Coronary artery (tissue), 2 donors: ENCODE results near the gene CSNK1A1.

Source experiments
- DNase-seq: peaks from one replicate; pipeline ENCODE4 v3.0.0-alpha.2; 2017; ENCODE audit warnings: low spot score
- H3K27ac ChIP-seq, 2 donors: fragments of 200-600 bp; sonication (generic); one replicate each; pipeline ENCODE4 v1.5.1; 2016 to 2019
- H3K4me3 ChIP-seq: fragments of 200-600 bp; sonication (generic); 2 replicates; pipeline ENCODE4 v1.5.1; 2016; ENCODE audit warnings: mild to moderate bottlenecking, moderate library complexity
- CTCF ChIP-seq: fragments of 200-600 bp; sonication (generic); IDR thresholded peaks from one replicate; pipeline ENCODE4 v1.5.1; 2019; ENCODE audit warnings: antibody characterized with exemption

CSNK1A1 gene

DNA sequence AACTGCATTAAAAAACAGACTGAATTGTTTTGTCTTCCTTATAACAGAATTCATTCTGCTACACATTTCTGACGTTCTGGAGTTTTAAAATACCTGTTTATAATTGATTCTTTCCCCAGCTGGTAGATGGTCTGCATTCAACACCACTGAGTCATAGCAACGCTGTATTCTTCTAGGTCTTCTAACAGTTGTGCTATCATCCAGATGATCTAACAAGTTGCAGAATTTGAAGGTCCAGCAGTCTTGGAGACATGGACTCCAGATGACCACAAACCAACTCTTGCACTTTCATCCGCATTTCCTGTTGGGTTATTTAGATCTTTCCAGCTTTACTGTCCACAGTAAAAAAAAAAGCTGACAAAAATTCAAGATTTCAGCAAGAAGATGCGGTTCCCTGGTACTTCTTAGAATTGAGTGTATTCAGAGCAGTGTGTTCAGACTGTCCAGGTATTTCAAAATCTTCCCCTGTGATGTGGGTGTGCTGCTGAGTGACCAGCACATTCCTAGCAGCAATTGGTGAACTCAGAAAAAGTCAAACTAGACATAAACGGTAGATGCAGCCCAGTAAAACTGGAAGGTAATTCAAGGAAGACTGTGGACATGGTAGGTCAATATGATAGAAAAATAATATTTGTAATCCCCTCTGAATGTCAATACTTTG, 50.2 kb downstream of the CSNK1A1 start:
- DNase-seq = no peak
- Histone ChIP-seq H3K4me3 (no peak overlapping the region), H3K27ac (no peak overlapping the region)
- TF ChIP-seq CTCF = no peak

- DNase-seq = no peak
- no peak overlapping the region for H3K4me3 ChIP-seq
- H3K27ac ChIP-seq = peak overlapping the region in 1 of 2 donors; percentile 23
- TF ChIP-seq CTCF = no peak
These were observed 52.4 kb downstream of the CSNK1A1 start for GRCh38 chr5:149498724-149499336.

GRCh38 chr5:149497357-149497756, 53.9 kb downstream of the CSNK1A1 start:
- Histone ChIP-seq H3K27ac (peak overlapping the region; percentile 61 to 81), H3K4me3 (no peak overlapping the region)
- TF ChIP-seq CTCF = no peak
- no peak for DNase-seq

DNA sequence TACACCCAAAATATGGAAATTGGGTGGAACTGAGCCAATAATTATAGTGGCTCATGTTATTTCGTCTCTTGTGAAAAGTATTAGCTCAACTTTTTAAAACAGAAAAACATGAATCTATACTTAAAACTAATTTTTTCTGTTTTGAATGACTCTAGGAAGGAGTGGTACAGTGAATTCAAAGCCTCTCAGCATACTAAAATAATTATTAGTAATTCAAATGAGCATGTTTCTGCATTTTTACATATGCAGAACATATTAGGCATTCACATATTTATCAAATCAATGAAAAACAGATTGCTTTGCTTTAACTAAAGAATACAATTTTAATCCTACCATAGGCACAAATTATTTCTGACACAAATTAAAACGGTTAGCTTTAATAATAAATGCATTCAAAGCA, 54.3 kb downstream of the CSNK1A1 start:
- Histone ChIP-seq H3K4me3 (no peak overlapping the region), H3K27ac (peak overlapping the region; percentile 61 to 81)
- DNase-seq = no peak
- TF ChIP-seq CTCF = no peak

DNA sequence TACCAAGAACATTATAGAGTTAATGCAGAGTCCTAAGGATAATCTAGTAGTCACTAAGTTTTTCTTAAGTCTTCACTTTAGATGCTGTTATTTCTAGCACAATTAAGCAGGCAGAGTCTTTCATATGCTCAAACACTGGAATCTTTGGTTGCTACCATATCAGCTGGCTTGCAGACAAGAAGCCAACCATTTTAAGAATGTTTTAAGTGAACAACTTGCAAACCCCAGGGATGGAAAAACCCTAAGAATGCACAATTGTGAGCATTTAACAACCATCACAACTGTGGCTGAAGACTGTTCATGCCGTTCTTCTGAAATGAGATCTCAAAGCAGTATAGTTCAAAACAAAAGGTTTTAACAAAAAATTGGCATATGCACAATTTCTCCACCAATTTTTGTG, 55.1 kb downstream of the CSNK1A1 start:
- Histone ChIP-seq H3K4me3 (no peak overlapping the region), H3K27ac (peak overlapping the region in 1 of 2 donors; percentile 72)
- TF ChIP-seq CTCF = no peak
- DNase-seq = no peak

DNA sequence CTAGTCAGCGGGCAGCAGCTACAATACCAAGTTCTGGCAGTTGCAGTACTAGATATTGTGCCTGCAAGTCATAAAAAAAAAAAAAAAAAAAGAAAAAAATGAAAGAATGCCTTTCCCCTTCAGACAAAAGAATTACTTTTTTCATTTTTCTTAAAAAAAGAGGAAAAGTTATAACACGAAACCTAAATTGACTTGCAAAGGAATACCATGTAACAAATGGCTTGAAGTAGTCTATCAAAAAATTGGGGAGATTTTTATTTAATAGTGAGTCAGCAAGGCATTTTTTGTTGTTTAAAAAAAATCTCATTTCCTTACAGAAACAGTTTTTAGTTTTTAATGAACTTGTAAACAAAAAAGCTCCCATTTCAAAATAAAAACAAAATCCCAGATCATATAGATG, 55.6 kb downstream of the CSNK1A1 start:
- Histone ChIP-seq H3K4me3 (no peak overlapping the region), H3K27ac (peak overlapping the region in 1 of 2 donors; percentile 72)
- TF ChIP-seq CTCF = no peak
- no peak for DNase-seq

- peak overlapping the region in 1 of 2 donors; percentile 54 for H3K27ac ChIP-seq
These were observed 57.9 kb downstream of the CSNK1A1 start for GRCh38 chr5:149493316-149493715.

More at GRCh38 chr5:149493316-149493715, 57.9 kb downstream of the CSNK1A1 start:
- no peak for TF ChIP-seq CTCF
- no peak for DNase-seq
- no peak overlapping the region for H3K4me3 ChIP-seq
